ENCODE data around the gene RADIL. TPM values are rescaled to one million over a fixed set of nuclear protein-coding genes. Genes with fewer than 3 reads are reported as not detected.

The RADIL gene
- total and polyA plus RNA-seq, 9 of the 15 experiments (the other 6 are each of a cell fraction or from before 2014, with no cell fraction given): 0.06 to 8.1 (median 1.9) TPM; not detected in 1

GRCh38 chr7:4883372-4884144 lies at the start of gene RADIL (continued):
- TF ChIP-seq THAP12 (CRISPR knock-in tag; IDR thresholded peaks at IDR 0.05) (peak; percentile 58; the same call in 1 of the 2 replicates), ZNF57 (CRISPR knock-in tag; IDR thresholded peaks at IDR 0.05) (no peak), ZNF354B (CRISPR knock-in tag; IDR thresholded peaks at IDR 0.05) (no peak), ZNF277 (CRISPR knock-in tag; IDR thresholded peaks at IDR 0.05; ENCODE audit: borderline replicate concordance) (no peak), PCBP2 (IDR thresholded peaks at IDR 0.05; ENCODE audit: low read depth, low read length, poor library complexity, severe bottlenecking) (no peak), SLC30A9 (CRISPR knock-in tag; IDR thresholded peaks at IDR 0.05) (no peak), DDX20 (tag; IDR thresholded peaks at IDR 0.05; ENCODE audit: low read depth) (no peak), ZBTB2 (IDR thresholded peaks at IDR 0.05) (no peak), STAT6 (CRISPR knock-in tag; IDR thresholded peaks at IDR 0.05) (no peak), ZBTB7A (IDR thresholded peaks at IDR 0.05; ENCODE audit: borderline replicate concordance, control insufficient read depth, low read depth, low read length) (peak; percentile 63; the same call in 1 of the 2 replicates)
